GM06990 (cell line): Measurements from ENCODE around the gene PPP1R10.

Source experiments
- DNase-seq: peaks from one replicate; pipeline ENCODE4 v3.0.0-alpha.2; 2011; ENCODE audit not compliant: insufficient read length; ENCODE audit errors: extremely low read depth
- H3K27me3 ChIP-seq: replicated peaks from 2 replicates; pipeline ENCODE4 v1.6.0; 2011; ENCODE audit warnings: low read length; ENCODE audit not compliant: control insufficient read depth, insufficient read depth
- H3K36me3 ChIP-seq: 2 replicates; pipeline ENCODE4 v1.5.1; 2011; ENCODE audit warnings: low read length; ENCODE audit not compliant: control insufficient read depth, insufficient read depth
- H3K4me3 ChIP-seq: replicated peaks from 2 replicates; pipeline ENCODE4 v1.5.1; 2011; ENCODE audit warnings: low read depth, mild to moderate bottlenecking, control low read depth, low read length
- CTCF ChIP-seq: IDR thresholded peaks from 2 replicates; pipeline ENCODE4 v1.5.1; 2011; ENCODE audit warnings: low read length, control low read depth, mild to moderate bottlenecking, inconsistent platforms; ENCODE audit not compliant: insufficient read depth, poor library complexity, severe bottlenecking

Gene PPP1R10

GRCh38 chr6:30555816-30556065 lies 61.3 kb downstream of the PPP1R10 start:
- H3K4me3 ChIP-seq: peak overlapping the region; percentile 99
- no peaks in the 10 kb centered on the region for H3K27me3 ChIP-seq
- TF ChIP-seq CTCF: no peak
- no peak for DNase-seq
- H3K36me3 ChIP-seq: peaks cover 13% of the 10 kb centered on the region

GRCh38 chr6:30554962-30555815 lies 61.9 kb downstream of the PPP1R10 start:
- peak overlapping the region; percentile 99 for H3K4me3 ChIP-seq
- no peaks in the 10 kb centered on the region for H3K27me3 ChIP-seq
- no peak for DNase-seq
- peaks cover 13% of the 10 kb centered on the region for H3K36me3 ChIP-seq
- no peak for TF ChIP-seq CTCF

GRCh38 chr6:30554404-30554803 lies 62.6 kb downstream of the PPP1R10 start:
- no peak overlapping the region for H3K4me3 ChIP-seq
- no peaks in the 10 kb centered on the region for H3K27me3 ChIP-seq
- no peak for DNase-seq
- no peak for TF ChIP-seq CTCF
- peaks cover 13% of the 10 kb centered on the region for H3K36me3 ChIP-seq
